Measurements from ENCODE around the gene JPH3.
"Not testable (repeated sequence)": the region's sequence is repeated elsewhere in the genome, so short reads cannot be mapped to it uniquely, and the experiment has no call there.

The JPH3 gene

DNA sequence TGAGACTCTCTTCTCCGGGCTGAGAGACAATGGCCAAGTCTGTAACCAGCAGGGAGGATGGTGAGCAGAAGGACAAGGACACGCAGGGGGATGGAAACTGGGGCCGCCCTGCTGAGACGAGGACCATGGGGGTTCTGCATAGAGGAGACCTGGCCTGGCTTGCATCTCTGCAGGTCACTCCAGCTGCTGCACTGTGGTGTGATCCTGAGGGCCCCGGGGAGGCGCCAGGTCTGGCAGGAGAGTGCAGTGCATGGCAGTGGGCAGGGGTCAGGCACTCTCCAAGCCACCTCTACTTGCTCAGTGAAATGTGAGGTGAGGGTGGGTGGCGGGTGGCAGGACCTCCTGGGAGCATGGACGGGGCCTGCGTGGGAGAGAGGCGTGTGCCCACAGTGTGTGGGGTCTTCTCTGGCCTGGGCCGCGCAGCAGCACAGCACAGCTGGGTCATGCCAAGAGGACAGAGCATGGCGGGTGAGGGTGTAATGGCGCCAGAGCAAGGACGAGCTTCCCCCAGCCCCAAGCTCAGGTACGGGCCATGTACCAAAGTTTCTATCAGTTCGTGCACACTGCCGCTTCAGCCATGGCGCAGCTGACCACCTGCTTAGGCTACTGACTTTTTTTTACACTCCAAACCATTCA, 120.4 kb downstream of the JPH3 start:
- DNase-seq: no peak

DNA sequence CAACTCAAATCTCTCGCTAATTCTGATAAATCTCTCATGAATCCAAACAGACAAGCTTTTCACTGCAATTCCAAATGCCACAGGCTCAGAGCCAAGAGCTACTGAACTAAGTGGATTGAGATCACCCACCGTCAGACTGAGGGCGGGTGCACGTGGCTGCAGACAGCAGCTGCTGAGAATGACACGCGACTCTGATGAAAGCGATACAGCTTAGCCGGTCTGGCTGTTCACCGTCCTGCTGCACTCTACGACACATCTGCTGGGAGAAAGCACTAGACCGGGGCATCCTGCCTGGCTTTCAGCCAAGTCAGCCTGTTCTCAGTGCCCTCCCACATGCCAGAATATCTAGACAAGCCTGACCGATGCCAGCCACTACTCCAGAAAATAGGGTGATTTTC, 120.9 kb downstream of the JPH3 start:
- no peak for DNase-seq

GRCh38 chr16:87724490-87725291, 122.4 kb downstream of the JPH3 start:
- no peak for DNase-seq

DNA sequence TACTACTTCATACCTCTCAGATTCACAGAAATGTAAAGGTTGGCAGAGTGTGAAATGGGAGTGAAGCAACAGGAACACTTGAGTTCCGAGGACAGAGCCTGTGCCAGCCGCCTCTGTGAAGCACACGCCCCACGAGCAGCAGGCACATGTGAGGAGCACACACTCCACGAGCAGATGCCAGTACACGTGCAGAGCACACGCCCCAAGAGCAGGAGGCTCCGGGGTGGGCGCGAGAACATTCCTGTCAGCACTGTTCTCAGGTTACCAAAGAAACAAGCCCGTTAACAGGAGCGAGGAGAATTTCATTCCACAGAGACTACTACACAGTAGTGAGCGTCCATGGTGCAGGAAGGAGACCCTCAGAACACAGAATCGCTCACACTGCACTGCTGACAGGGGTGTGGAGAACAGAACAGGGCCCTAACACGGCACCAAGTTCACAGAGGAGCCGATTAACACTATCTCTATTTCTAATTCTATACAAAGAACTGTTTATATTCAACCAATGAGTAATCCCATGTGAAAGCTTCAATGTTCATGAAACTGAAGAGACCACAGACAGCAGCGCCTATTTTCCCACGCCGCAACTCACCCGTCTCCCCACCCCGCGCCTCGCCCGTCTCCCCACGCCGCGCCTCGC, 123.4 kb downstream of the JPH3 start:
- no peak for DNase-seq

DNA sequence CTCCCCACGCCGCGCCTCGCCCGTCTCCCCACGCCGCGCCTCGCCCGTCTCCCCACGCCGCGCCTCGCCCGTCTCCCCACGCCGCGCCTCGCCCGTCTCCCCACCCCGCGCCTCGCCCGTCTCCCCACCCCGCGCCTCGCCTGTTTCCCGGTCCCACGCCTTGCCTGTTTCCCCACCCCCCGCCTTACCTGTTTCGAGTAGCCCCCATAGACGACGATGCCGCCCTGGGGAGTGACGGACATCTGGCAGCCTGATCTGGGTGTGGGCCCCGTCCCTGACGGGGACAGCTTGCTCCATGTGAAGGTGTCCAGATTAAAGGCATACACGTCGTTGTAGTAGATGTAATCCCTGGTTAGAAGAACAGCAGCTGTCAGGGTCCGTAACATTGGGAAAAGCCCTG, 124.3 kb downstream of the JPH3 start:
- not testable (repeated sequence) for DNase-seq

DNA sequence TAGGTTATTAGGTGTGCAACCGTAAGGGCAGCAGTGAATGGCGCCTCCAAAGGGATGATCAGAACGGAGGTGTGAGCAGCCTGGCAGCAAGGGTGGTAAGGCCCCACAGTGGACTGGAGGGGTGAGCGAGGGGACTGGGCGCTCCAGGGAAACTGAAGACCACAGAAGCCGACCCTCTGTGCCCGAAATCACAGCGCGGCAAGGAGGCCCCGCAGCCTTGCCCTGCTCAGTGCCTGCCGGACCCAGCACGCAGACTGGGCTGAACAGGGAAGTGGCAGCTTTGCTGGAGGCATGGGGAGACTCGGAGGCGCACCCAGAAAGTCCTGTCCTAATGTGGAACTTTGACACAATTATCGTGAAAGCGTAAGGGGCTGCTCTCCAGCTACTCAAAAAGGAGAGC, 125.0 kb downstream of the JPH3 start:
- DNase-seq: no peak

DNA sequence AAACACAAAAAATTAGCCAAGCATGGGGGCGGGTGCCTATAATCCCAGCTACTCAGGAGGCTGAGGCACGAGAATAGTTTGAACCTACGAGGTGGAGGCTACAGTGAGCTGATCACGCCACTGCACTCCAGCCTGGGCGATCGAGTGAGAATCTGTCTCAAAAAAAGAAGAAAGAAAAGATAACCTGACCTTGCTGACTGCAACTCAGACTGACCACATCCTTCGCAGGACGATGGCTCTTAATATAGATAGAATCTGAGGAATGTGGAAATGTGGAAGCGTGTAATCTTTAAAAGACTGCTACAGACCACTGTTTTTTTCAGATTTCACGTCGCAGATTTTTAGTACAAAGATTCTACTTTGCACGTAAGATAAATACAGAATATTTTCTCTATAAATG, 125.7 kb downstream of the JPH3 start:
- DNase-seq: no peak

- DNase-seq: no peak
Observed at GRCh38 chr16:87729266-87729954, 127.1 kb downstream of the JPH3 start.

GRCh38 chr16:87731607-87732006, 129.3 kb downstream of the JPH3 start:
- DNase-seq: no peak

GRCh38 chr16:87733190-87733589, 130.9 kb downstream of the JPH3 start:
- DNase-seq: no peak

GRCh38 chr16:87734644-87735043, 132.3 kb downstream of the JPH3 start:
- no peak for DNase-seq

- DNase-seq: no peak
Observed at GRCh38 chr16:87735270-87736007, 133.1 kb downstream of the JPH3 start.

DNA sequence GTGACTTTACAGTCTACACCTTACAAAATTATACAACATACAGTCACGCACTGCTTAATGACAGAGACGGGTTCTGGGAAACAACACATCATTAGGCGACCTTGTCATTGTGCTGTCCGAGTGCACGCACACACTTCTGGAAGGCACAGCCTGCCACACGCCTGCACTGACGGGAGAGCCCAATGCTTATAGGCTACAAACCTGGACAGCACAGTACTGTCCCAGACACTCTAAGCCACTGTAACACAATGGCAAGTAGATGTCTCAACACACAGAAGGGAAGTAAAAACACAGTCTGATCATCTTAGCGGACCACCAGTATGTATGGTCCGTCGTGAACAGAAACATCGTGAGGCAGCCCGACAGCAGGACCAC, 133.7 kb downstream of the JPH3 start:
- DNase-seq: no peak

DNA sequence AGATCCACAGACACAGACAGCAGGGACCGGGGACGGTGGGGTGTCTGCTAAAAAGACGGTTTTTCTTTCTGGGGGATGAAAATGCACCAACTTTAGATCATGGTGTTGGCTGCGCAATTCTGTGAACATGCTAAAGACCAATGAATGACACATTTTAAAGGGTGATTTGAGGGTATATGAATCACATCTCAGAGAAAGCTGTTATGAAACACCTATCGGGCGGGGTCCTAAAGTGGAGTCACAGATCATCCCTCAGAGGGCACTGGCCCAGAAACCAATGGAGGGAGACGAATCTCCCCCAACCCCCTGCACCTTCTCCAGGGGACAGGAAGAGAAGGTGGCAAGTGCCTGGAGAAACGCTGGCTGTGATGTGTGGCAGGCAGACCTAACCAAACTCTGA, 137.5 kb downstream of the JPH3 start:
- DNase-seq: no peak

DNA sequence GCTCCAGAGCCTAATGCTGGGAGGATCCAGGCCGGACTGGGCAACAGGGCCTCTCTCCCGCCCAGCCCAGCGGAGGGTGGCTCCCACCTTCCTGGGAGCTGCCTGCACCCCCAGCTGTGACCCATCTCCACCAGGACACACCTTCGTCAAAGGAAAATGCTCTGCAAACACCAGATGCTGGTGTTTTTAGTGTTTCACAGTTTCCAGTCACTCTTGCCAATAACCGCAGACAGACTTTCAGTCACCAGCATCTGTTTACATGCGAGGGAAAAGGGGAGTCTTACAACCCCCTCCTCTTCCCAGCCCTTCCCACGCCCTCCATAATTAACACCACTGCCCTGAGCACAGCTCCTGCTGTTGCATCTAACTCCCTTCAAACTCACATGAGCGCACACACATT, 138.1 kb downstream of the JPH3 start:
- no peak for DNase-seq

DNA sequence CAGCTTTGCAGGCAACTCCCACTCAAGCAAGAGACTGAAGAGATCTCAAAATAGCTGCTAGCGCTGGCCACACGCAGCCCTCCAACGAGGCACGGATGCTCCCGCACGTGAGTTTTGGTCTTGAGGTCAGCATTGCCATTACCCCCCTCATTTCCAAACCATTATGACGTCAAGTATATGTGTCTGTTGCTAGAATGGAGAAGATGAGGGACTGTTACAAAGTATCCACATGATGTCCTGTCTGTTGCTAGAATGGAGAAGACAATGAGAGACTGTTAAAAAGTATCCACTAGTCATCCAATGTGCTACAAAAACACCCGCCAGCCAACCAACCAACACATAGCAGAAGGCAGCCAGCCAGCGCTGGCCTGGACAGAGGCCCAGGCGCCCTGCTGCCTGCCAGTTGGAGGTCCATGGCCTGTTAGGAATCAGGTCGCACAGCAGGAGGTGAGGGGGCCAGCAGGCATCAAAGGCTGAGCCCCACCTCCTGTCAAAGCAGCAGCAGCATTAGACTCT, 138.7 kb downstream of the JPH3 start:
- DNase-seq: no peak

DNA sequence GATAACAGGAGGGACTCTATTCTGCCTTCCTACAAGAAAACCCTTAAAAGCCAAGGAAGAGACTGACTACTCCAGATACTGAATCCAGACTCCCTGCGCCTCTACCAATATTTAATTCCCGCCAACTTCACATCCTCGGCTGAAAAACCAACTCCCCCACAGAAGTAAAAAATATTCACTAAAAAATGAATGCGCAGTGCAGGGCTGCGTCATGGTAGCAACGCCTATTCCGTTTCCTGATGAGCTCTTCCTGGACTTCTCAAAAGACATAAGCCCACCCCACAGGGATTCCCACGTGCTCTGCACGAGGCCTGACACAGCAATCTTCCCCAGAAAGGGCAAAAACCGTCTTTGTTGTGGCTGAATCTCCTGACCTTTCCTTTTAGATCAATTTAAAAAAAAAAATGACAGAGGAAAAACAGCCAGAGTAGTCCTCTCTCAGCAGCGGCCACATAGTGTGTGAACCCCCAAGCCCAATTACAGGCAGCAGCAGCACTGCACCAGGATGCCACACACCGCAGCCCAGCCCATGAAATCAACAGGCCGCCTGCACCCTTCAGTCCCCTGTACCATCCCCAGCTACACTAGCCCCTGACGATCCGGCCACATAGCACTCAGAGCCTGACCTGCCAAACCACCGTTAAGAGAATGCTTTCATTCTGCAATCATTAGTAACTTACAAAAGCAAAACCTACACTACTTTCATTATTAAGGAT, 139.6 kb downstream of the JPH3 start:
- no peak for DNase-seq

- DNase-seq: no peak
Observed at GRCh38 chr16:87742781-87743490, 140.6 kb downstream of the JPH3 start.

DNA sequence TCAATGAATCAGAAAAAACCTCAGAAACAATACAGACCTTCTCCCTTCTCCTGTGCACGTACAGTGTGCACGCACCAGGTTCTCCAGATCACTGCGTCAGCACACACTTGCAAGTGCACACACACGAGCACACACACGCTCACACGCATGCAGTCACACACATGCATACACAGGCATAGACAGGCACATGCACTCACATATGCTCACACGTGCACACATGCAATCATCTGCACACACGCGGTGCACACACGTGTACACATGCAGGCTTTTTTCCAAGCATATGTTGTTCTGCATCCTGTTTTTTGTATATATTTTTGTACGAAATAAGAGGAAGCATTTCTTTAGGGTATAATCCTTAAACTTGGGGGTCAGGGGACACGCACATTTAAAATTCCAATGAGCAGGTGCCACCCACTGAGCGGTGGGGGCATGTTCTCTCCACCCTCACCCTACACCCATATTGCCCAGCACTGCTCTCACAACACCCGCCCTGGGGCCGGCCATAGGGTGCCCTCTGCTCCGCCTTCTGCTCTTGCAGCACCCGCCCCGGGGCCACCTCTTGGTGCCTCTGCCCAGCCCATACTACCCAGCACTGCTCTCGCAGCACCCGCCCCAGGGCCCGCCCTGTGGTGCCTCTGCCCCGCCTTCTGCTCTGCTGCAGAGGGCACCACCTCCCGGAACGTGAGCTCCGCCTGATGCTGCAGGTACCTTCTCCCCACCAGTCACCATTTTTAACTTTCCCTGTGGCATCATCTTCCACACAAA, 142.6 kb downstream of the JPH3 start:
- no peak for DNase-seq

GRCh38 chr16:87746178-87746577, 143.9 kb downstream of the JPH3 start:
- no peak for DNase-seq
